Prostate gland (tissue), 2 donors: ENCODE measurements around the gene HSPA9. TPM values are rescaled to one million over a fixed set of nuclear protein-coding genes. Genes with fewer than 3 reads are reported as not detected.

Experiments
- DNase-seq: peaks from one replicate; pipeline ENCODE4 v3.0.0-alpha.2; 2019; ENCODE audit warnings: low spot score
- H3K27ac ChIP-seq, 2 donors: fragments of 200-600 bp; sonication (generic); 2 replicates each; pipeline ENCODE4 v1.5.1; 2017 to 2019
- H3K27me3 ChIP-seq: fragments of 200-600 bp; sonication (generic); replicated peaks from 2 replicates; pipeline ENCODE4 v1.5.1; 2019; ENCODE audit not compliant: insufficient read depth
- H3K36me3 ChIP-seq, 2 donors: fragments of 200-600 bp; sonication (generic); 1 replicate in 1 of 2; 2 replicates in 1 of 2; pipeline versions ENCODE4 v1.5.1 to v1.8.1; 2017 to 2019
- H3K4me1 ChIP-seq: fragments of 200-600 bp; sonication (generic); replicated peaks from 2 replicates; pipeline ENCODE4 v1.5.1; 2019
- H3K4me3 ChIP-seq, 2 donors: fragments of 200-600 bp; sonication (generic); 2 replicates each; pipeline ENCODE4 v1.5.1; 2017 to 2019
- H3K9me3 ChIP-seq: fragments of 200-600 bp; sonication (generic); 2 replicates; pipeline ENCODE4 v1.5.1; 2017
- CTCF ChIP-seq, 4 experiments: fragments of 200-600 bp in 2 of 4; fragments of 450-650 bp in 2 of 4; sonication (generic) in 2 of 4; IDR thresholded peaks; 1 replicate in 3 of 4; 2 replicates in 1 of 4; pipeline ENCODE4 v1.5.1; 2016 to 2019; ENCODE audit warnings: antibody characterized with exemption in 4 of 4, mild to moderate bottlenecking in 2 of 4, moderate library complexity in 2 of 4
- POLR2A ChIP-seq: fragments of 450-650 bp; IDR thresholded peaks from one replicate; pipeline ENCODE4 v1.6.1; 2016; ENCODE audit warnings: antibody characterized with exemption, mild to moderate bottlenecking
- POLR2AphosphoS5 ChIP-seq: sonication (generic); formaldehyde crosslinking; IDR thresholded peaks from one replicate; pipeline ENCODE4 v1.6.1; 2017; ENCODE audit warnings: antibody characterized with exemption
- WGBS: methylation state at CpG from one replicate; pipeline ENCODE4 v1.1.5; 2018; 5-methylcytosine and 5-hydroxymethylcytosine counted together
- intact Hi-C: fragments of 100-400 bp; cut with DNase I; formaldehyde crosslinking; loops from one replicate; pipeline ENCODE4 v1.14.2; 2022
- total RNA-seq, 2 donors: library from RNA; depleted of rRNA; stranded (reverse); fragments of >200 nt; gene quantifications; one replicate each; pipeline ENCODE4 v1.1.0, GENCODE V29; 2016

Gene HSPA9
- total RNA-seq, 2 donors from 2014 or later, result 273 to 331 TPM

GRCh38 chr5:138539791-138540190 lies 35.4 kb downstream of the HSPA9 start:
- DNase-seq, result no peak
- H3K4me3 ChIP-seq, result no peak overlapping the region
- no peaks in the 10 kb centered on the region for H3K27me3 ChIP-seq
- no peaks in the 10 kb centered on the region for H3K9me3 ChIP-seq
- H3K27ac ChIP-seq, result no peak overlapping the region
- H3K4me1 ChIP-seq, result peaks cover 6% of the 10 kb centered on the region
- no peaks in the 10 kb centered on the region for H3K36me3 ChIP-seq
- intact Hi-C loops, result no loop called here
- no peak for TF ChIP-seq CTCF (IDR thresholded peaks at IDR 0.05)

GRCh38 chr5:138538943-138539627 lies 36.1 kb downstream of the HSPA9 start:
- H3K27me3 ChIP-seq, result no peaks in the 10 kb centered on the region
- no peaks in the 10 kb centered on the region for H3K9me3 ChIP-seq
- H3K4me3 ChIP-seq, result no peak overlapping the region
- DNase-seq, result no peak
- no peak for TF ChIP-seq POLR2AphosphoS5
- TF ChIP-seq CTCF (IDR thresholded peaks at IDR 0.05), result no peak
- TF ChIP-seq POLR2A, result no peak
- H3K36me3 ChIP-seq, result no peaks in the 10 kb centered on the region
- 44% methylated on average over 2 of the region's 2 CpGs for WGBS
- no peak overlapping the region for H3K27ac ChIP-seq
- H3K4me1 ChIP-seq, result no peaks in the 10 kb centered on the region
- intact Hi-C loops, result no loop called here

GRCh38 chr5:138536665-138537315 lies 38.4 kb downstream of the HSPA9 start:
- Histone ChIP-seq H3K4me1 (no peaks in the 10 kb centered on the region), H3K4me3 (no peak overlapping the region), H3K27me3 (no peaks in the 10 kb centered on the region), H3K27ac (no peak overlapping the region), H3K9me3 (no peaks in the 10 kb centered on the region), H3K36me3 (no peaks in the 10 kb centered on the region)
- TF ChIP-seq POLR2A, result no peak
- no peak for TF ChIP-seq POLR2AphosphoS5
- no peak for TF ChIP-seq CTCF (IDR thresholded peaks at IDR 0.05)
- DNase-seq, result no peak
- WGBS, result 42% methylated on average over 4 of the region's 4 CpGs
- intact Hi-C loops, result no loop called here

- TF ChIP-seq POLR2AphosphoS5, result no peak
- Histone ChIP-seq H3K36me3 (no peaks in the 10 kb centered on the region), H3K9me3 (no peaks in the 10 kb centered on the region), H3K4me3 (no peak overlapping the region), H3K27me3 (no peaks in the 10 kb centered on the region), H3K4me1 (no peaks in the 10 kb centered on the region), H3K27ac (no peak overlapping the region)
- WGBS, result 55% methylated on average over 2 of the region's 2 CpGs
- DNase-seq, result no peak
- intact Hi-C loops, result no loop called here
Observed at GRCh38 chr5:138536215-138536614, 39.0 kb downstream of the HSPA9 start.

- TF ChIP-seq POLR2A, result no peak
- TF ChIP-seq POLR2AphosphoS5, result no peak
- TF ChIP-seq CTCF (IDR thresholded peaks at IDR 0.05), result no peak
- Histone ChIP-seq H3K4me1 (no peaks in the 10 kb centered on the region), H3K4me3 (no peak overlapping the region), H3K36me3 (no peaks in the 10 kb centered on the region), H3K27me3 (no peaks in the 10 kb centered on the region), H3K27ac (no peak overlapping the region), H3K9me3 (no peaks in the 10 kb centered on the region)
- WGBS, result 72% methylated on average over 5 of the region's 5 CpGs
- intact Hi-C loops, result no loop called here
- no peak for DNase-seq
Observed at GRCh38 chr5:138533973-138534941, 40.9 kb downstream of the HSPA9 start.
